ENCODE data around the gene CDCA3.

CDCA3 gene

DNA sequence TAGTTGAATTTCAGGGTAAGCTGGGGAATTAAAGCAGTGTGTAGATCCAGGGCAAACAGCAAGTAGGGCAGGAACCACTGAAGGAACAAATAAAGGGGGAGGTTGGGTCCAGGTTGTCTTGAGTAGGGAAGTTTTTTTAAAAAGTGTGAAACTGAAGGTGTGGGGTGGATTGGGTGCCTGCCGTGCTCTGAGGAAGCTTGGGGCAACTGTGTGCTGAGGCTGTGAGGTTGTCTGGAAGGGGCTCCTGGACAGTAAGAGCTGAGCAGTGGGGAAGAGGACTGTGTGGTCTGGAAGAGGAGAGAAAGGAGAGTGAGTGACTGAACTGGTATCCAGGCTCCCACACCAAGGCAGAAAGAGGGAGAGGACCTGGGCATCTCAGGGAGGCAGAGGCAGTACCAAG lies 40.3 kb downstream of the CDCA3 start:
- Histone ChIP-seq H3K36me3 (ENCODE audit: control insufficient read depth, insufficient read depth, low read length) (no peaks in the 10 kb centered on the region), H3K9ac (no peak overlapping the region), H3K4me2 (ENCODE audit: low read length) (no peak overlapping the region), H3K79me2 (no peaks in the 10 kb centered on the region), H3K9me3 (ENCODE audit: control insufficient read depth, low read length) (no peaks in the 10 kb centered on the region), H3K27ac (no peak overlapping the region), H3K4me1 (no peaks in the 10 kb centered on the region), H2AFZ (no peak overlapping the region), H3K4me3 (ENCODE audit: low read depth, low read length) (no peak overlapping the region), H3K27me3 (ENCODE audit: control insufficient read depth, insufficient read depth, low read length) (no peaks in the 10 kb centered on the region)
- TF ChIP-seq, protein P1, sequence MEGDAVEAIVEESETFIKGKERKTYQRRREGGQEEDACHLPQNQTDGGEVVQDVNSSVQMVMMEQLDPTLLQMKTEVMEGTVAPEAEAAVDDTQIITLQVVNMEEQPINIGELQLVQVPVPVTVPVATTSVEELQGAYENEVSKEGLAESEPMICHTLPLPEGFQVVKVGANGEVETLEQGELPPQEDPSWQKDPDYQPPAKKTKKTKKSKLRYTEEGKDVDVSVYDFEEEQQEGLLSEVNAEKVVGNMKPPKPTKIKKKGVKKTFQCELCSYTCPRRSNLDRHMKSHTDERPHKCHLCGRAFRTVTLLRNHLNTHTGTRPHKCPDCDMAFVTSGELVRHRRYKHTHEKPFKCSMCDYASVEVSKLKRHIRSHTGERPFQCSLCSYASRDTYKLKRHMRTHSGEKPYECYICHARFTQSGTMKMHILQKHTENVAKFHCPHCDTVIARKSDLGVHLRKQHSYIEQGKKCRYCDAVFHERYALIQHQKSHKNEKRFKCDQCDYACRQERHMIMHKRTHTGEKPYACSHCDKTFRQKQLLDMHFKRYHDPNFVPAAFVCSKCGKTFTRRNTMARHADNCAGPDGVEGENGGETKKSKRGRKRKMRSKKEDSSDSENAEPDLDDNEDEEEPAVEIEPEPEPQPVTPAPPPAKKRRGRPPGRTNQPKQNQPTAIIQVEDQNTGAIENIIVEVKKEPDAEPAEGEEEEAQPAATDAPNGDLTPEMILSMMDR (IDR thresholded peaks at IDR 0.05) = no peak

DNA sequence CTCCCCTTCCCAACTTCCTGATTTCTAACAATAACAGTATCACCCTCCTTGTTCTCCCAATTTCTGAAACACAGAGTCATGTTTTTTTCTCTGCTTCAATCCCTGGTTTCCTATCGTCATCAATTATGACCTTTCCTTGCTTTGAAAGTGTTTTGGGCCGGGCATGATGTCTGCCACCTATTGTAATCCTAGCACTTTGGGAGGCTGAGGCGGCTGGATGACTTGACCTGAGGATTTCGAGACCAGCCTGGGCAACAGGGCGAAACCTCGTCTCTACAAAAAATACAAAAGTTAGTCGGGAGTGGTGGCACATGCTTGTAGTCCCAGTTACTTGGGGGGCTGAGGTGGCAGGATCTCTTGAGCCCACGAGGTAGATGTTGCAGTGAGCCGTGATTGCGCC lies 42.0 kb downstream of the CDCA3 start:
- Histone ChIP-seq H3K9me3 (ENCODE audit: control insufficient read depth, low read length) (no peaks in the 10 kb centered on the region), H3K79me2 (no peaks in the 10 kb centered on the region), H3K27ac (no peak overlapping the region), H3K27me3 (ENCODE audit: control insufficient read depth, insufficient read depth, low read length) (no peaks in the 10 kb centered on the region), H2AFZ (no peak overlapping the region), H3K9ac (no peak overlapping the region), H3K4me2 (ENCODE audit: low read length) (no peak overlapping the region), H3K4me3 (ENCODE audit: low read depth, low read length) (no peak overlapping the region), H3K4me1 (no peaks in the 10 kb centered on the region), H3K36me3 (ENCODE audit: control insufficient read depth, insufficient read depth, low read length) (no peaks in the 10 kb centered on the region)
- TF ChIP-seq, protein P1 (IDR thresholded peaks at IDR 0.05) = no peak

DNA sequence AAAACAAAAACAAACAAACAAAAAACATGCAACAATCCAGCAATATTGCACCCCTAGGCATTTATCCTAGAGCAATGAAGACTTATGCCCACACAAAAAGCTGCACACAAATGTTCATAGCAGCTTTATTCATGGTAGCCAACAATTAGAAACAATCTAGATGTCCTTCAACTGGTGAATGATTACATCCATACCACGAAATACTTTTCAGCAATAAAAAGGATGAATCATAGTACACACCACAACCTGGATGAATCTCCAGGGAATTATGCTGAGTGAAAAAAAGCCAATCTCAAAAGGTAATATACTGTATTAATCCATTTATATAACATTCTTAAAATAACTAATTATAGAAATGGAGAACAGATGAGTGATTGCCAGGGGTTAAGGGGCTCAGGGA lies 43.9 kb downstream of the CDCA3 start:
- no peak overlapping the region for H2AFZ ChIP-seq
- H3K36me3 ChIP-seq (ENCODE audit: control insufficient read depth, insufficient read depth, low read length) = no peaks in the 10 kb centered on the region
- no peak overlapping the region for H3K4me2 ChIP-seq (ENCODE audit: low read length)
- no peaks in the 10 kb centered on the region for H3K4me1 ChIP-seq
- no peaks in the 10 kb centered on the region for H3K79me2 ChIP-seq
- H3K27ac ChIP-seq = no peak overlapping the region
- no peaks in the 10 kb centered on the region for H3K9me3 ChIP-seq (ENCODE audit: control insufficient read depth, low read length)
- TF ChIP-seq, protein P1 (IDR thresholded peaks at IDR 0.05) = no peak
- H3K27me3 ChIP-seq (ENCODE audit: control insufficient read depth, insufficient read depth, low read length) = no peaks in the 10 kb centered on the region
- no peak overlapping the region for H3K9ac ChIP-seq
- H3K4me3 ChIP-seq (ENCODE audit: low read depth, low read length) = no peak overlapping the region

DNA sequence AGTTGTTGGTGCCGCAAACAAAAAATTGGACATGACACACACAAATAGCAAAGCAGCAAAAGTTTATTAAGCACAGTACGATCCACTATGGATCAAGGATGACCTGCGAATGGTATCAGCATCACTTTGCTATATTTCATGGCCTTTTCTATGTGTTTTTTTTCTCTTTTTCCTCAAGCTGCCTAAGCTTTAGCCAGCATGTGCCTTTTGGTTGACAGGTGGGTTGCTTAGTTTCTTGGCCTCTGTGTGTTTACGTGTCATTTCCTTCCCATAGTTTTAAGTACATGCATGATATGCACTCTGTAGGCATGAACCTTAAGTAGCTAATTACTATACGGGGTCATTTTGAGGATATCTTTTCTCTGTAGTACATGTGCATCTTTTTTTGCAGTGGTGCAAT lies 51.9 kb downstream of the CDCA3 start:
- Histone ChIP-seq H3K9me3 (ENCODE audit: control insufficient read depth, low read length) (no peaks in the 10 kb centered on the region), H3K79me2 (no peaks in the 10 kb centered on the region), H2AFZ (no peak overlapping the region), H3K27ac (no peak overlapping the region), H3K4me1 (no peaks in the 10 kb centered on the region), H3K4me2 (ENCODE audit: low read length) (no peak overlapping the region), H3K27me3 (ENCODE audit: control insufficient read depth, insufficient read depth, low read length) (no peaks in the 10 kb centered on the region), H3K9ac (no peak overlapping the region), H3K4me3 (ENCODE audit: low read depth, low read length) (no peak overlapping the region), H3K36me3 (ENCODE audit: control insufficient read depth, insufficient read depth, low read length) (no peaks in the 10 kb centered on the region)
- TF ChIP-seq, protein P1 (IDR thresholded peaks at IDR 0.05) = no peak
